PFSK-1 (cell line): ENCODE results near the gene DDX50.
A peak's percentile ranks its signal among the peaks of the same experiment; 100 is the strongest.

Experiments used
- FOXP2 ChIP-seq: optimal IDR thresholded peaks from 2 replicates; pipeline ENCODE3; 2011; ENCODE audit warnings: borderline replicate concordance, control low read depth, inconsistent platforms; ENCODE audit not compliant: insufficient read depth; ENCODE audit errors: extremely low read length, extremely low read depth
- POLR2AphosphoS5 ChIP-seq: IDR thresholded peaks from 2 replicates; pipeline ENCODE4 v1.6.1; 2012; ENCODE audit warnings: low read depth, mild to moderate bottlenecking, control low read depth, low read length, moderate library complexity
- SIN3A ChIP-seq: IDR thresholded peaks from 2 replicates; pipeline ENCODE4 v1.6.1; 2012; ENCODE audit warnings: mild to moderate bottlenecking, low read length, moderate library complexity, borderline replicate concordance; ENCODE audit not compliant: insufficient read depth
- TAF1 ChIP-seq: IDR thresholded peaks from 2 replicates; pipeline ENCODE4 v1.6.1; 2012; ENCODE audit warnings: low read length, control low read depth, borderline replicate concordance; ENCODE audit not compliant: insufficient read depth
- TF ChIP-seq, protein P1 (sequence below), 2 experiments: IDR thresholded peaks; 2 replicates each; pipeline versions ENCODE4 v1.6.1 to v1.8.0; 2011 to 2012; ENCODE audit warnings: low read depth in 2 of 2, low read length in 2 of 2, control low read depth in 1 of 2, inconsistent platforms in 1 of 2, mild to moderate bottlenecking in 1 of 2, moderate library complexity in 1 of 2; ENCODE audit not compliant: insufficient read depth in 1 of 2

DDX50 gene

GRCh38 chr10:68981074-68981473 lies 80.0 kb downstream of the DDX50 start:
- TF ChIP-seq TAF1 (no peak), POLR2AphosphoS5 (no peak), FOXP2 (no peak), SIN3A (no peak)
- TF ChIP-seq, protein P1, sequence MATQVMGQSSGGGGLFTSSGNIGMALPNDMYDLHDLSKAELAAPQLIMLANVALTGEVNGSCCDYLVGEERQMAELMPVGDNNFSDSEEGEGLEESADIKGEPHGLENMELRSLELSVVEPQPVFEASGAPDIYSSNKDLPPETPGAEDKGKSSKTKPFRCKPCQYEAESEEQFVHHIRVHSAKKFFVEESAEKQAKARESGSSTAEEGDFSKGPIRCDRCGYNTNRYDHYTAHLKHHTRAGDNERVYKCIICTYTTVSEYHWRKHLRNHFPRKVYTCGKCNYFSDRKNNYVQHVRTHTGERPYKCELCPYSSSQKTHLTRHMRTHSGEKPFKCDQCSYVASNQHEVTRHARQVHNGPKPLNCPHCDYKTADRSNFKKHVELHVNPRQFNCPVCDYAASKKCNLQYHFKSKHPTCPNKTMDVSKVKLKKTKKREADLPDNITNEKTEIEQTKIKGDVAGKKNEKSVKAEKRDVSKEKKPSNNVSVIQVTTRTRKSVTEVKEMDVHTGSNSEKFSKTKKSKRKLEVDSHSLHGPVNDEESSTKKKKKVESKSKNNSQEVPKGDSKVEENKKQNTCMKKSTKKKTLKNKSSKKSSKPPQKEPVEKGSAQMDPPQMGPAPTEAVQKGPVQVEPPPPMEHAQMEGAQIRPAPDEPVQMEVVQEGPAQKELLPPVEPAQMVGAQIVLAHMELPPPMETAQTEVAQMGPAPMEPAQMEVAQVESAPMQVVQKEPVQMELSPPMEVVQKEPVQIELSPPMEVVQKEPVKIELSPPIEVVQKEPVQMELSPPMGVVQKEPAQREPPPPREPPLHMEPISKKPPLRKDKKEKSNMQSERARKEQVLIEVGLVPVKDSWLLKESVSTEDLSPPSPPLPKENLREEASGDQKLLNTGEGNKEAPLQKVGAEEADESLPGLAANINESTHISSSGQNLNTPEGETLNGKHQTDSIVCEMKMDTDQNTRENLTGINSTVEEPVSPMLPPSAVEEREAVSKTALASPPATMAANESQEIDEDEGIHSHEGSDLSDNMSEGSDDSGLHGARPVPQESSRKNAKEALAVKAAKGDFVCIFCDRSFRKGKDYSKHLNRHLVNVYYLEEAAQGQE (IDR thresholded peaks at IDR 0.05; ENCODE audit: insufficient read depth in 1 of 2, low read depth in 2 of 2, low read length in 2 of 2): no peak

DNA sequence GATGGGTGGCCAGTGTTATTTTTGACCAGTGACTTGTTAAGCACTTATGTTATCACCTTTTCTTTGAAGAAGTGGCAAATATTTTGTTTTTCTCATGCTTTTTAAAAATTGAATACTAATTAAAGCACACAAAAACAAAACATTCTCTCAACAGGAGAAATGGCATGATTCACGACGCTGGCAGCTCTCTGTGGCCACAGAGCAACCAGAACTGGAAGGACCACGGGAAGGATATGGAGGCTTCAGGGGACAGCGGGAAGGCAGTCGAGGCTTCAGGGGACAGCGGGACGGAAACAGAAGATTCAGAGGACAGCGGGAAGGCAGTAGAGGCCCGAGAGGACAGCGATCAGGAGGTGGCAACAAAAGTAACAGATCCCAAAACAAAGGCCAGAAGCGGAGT lies 81.3 kb downstream of the DDX50 start:
- no peak for TF ChIP-seq TAF1
- no peak for TF ChIP-seq POLR2AphosphoS5
- TF ChIP-seq FOXP2: no peak
- no peak for TF ChIP-seq SIN3A
- TF ChIP-seq, protein P1 (IDR thresholded peaks at IDR 0.05; ENCODE audit: insufficient read depth in 1 of 2, low read depth in 2 of 2, low read length in 2 of 2): no peak

DNA sequence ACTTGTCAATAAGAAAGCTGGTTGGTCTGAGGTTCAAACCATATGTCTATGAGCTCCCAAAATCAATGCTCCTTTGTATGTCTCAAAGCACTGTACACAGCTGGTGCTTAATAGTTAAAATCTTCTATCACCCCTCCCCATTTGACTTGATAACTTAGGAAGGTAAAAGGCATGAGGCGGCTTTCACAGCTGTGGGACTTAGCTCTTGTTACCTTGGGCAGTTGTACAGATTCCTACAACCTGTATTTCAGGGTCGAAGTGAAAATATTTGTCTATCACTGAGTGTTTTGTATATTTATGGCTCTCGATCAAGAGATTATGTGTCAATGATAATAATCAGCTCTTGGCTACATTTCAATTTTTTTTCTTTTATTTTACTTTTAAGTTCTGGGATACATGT lies 86.5 kb downstream of the DDX50 start:
- TF ChIP-seq FOXP2: no peak
- TF ChIP-seq TAF1: no peak
- TF ChIP-seq, protein P1 (IDR thresholded peaks at IDR 0.05; ENCODE audit: insufficient read depth in 1 of 2, low read depth in 2 of 2, low read length in 2 of 2): no peak
- TF ChIP-seq POLR2AphosphoS5: no peak
- no peak for TF ChIP-seq SIN3A

DNA sequence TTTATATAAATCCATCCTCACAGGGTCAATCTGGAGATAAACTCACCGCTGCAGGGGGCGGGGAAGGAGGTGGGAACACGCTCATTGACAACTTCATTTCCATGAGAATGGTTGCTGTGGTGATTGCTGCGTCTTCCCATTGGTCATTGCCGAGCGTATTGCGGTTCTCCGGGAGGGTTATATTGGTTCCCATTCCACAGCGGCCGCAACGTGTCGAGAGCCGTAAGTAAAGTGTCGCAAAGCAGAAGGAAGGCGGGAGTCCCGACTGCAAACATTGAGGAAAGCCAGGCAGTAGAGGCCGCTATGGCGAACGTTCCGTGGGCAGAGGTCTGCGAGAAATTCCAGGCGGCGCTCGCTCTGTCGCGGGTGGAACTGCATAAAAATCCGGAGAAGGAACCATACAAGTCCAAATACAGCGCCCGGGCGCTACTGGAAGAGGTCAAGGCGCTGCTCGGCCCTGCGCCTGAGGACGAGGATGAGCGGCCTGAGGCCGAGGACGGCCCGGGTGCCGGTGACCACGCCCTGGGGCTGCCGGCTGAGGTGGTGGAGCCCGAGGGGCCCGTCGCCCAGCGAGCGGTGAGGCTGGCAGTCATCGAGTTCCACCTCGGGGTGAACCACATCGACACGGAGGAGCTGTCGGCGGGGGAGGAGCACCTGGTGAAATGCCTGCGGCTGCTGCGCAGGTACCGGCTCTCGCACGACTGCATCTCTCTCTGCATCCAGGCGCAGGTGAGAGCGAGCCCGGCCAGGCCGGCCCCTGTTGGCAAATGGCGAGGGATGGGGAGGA lies 87.6 kb downstream of the DDX50 start, which contains the start of gene KIFBP:
Gene KIFBP, plus strand, starts transcription at position 274 of the 787 bp plus-strand sequence. Its CDS starts 30 bp downstream, at position 304.
- TF ChIP-seq SIN3A (0 out of 2 replicates have a peak, but pooled peaks have one; percentile 65), TAF1 (peak; percentile 70; the same call in 1 of the 2 replicates), FOXP2 (no peak), POLR2AphosphoS5 (peak; percentile 82)
- TF ChIP-seq, protein P1 (IDR thresholded peaks at IDR 0.05; ENCODE audit: insufficient read depth in 1 of 2, low read depth in 2 of 2, low read length in 2 of 2): peak in 1 of 2 experiments; percentile 39; a peak in 1 of 4 replicates
